GM21390 (cell line): ENCODE measurements around the gene INPP5F.
"Not testable (repeated sequence)": the region's sequence is repeated elsewhere in the genome, so short reads cannot be mapped to it uniquely, and the experiment has no call there.

Experiments
- ATAC-seq: cut with Tn5 transposase; IDR thresholded peaks from one replicate; pipeline ENCODE4 v1.9.1; 2021; ENCODE audit not compliant: unreplicated experiment

Gene INPP5F

DNA sequence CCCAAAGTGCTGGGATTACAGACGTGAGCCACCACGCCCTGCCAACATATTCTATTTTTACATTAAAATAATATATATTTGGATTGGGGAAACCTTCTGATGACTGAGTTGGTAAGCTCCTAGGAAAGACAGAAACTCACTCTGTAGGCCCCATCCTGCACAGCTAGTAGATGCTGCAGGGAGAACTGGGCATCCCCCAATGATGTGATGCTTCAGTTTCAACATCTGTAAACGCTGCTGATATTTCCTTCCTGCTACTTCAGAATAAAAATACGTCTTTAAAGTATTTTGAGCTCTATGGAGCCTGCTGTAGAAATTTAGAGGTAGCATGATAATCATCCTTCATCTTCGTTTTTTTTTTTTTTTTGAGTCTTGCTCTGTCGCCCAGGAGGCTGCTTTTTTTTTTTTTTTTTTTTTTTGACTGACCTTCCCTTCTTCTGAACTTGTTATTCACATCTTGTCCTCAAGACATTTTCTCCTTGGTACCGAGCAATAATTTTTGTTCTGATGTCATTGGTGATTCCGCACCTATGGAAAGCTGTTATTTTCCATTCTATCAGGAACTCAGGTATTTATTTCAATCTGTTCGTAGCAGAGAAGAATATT lies 21.8 kb upstream of the INPP5F start:
- no peak for ATAC-seq

GRCh38 chr10:119705434-119705831 lies 20.4 kb upstream of the INPP5F start:
- peak; percentile 44 for ATAC-seq

DNA sequence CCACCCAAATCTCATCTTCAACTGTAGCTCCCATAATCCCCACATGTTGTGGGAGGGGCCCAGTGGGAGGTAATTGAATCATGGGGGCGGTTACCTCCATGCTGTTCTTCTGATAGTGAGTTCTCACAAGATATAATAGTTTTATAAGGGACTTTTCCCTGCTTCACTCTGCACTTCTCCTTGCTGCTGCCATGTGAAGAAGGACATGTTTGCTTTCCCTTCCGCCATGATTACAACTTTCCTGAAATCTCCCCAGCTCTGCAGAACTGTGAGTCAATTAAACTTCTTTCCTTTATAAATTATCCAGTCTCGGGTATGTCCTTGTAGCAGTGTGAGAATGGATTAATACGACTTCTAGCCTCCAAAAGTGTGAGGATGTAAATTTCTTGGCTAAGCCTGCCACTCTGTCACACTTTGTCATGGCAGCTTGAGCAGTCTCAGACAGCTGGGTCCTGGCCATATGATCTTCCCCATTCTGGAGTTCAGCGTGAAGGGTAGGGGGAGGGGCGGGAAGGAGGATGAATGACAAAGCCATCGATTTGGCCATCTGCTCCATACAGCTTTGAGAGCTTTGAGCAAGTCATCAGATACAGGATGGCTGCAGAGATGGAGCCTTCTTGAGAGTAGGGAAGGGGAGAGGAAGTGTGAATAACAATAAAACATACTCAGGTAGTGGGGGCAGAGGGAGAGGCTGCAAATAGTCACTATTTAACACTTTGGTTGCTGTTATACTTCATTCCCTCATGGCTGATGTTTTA lies 19.1 kb upstream of the INPP5F start:
- ATAC-seq = no peak

- not testable (repeated sequence) for ATAC-seq
Observed at GRCh38 chr10:119707331-119707730, 18.5 kb upstream of the INPP5F start.

- not testable (repeated sequence) for ATAC-seq
Observed at GRCh38 chr10:119710935-119711334, 14.9 kb upstream of the INPP5F start.

GRCh38 chr10:119713744-119714483 lies 11.9 kb upstream of the INPP5F start:
- ATAC-seq = no peak

DNA sequence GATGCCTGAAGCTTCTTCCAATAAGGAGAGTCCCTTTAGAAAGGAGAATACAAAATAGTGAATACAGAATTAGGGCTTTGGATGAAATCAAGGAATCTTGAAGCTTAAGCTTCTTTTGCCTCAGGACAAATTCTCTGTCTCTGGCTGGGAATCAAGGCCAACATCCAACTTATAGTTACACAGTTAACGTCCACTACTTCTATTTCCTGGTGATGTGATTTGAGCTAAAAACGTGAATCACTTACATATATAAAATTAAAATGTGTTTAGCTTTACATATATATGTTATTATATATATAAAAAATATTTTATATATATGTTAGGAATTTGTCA lies 11.4 kb upstream of the INPP5F start:
- no peak for ATAC-seq

DNA sequence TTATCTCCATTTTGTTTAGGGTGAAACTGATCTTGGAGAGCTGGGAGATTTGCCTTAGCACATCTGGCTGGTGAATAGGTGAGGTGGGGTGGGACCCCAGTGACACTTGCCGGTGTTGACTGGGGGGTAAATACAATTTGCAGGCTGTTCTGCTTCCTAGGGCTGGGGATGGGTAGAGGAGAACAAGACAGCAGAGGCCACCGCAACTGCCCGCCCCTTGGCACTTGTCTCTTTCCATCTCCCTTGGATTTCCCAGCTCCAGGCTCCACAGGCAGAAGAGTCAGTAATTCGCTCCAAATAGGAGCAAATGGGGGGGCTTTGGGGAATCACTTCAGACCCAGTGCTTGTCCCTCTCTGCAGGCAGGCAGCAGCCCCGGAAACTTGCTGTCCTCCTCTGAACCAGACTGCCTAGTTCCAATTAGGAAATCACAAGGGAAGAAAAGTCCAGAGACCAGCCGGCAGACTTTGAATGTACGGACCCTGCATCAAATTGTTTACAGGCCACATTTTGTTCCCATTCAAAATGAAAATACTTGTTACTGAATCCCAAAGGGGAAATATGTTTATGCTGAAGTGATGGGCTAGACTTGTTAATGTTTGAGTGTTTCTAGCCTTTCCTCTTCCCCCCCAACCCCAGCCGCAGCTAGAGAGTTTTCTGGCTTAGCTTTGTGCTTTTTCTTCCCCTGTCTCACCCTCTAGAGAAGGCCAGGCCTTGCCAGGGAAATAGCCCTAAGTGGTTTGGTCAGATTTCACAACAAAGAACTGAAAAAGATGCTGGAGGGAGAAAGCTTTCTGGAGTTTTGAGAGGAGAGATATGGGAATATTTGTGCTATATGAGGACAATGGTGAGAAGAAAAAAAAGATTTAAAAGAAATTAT lies 10.0 kb upstream of the INPP5F start:
- no peak for ATAC-seq

- no peak for ATAC-seq
Observed at GRCh38 chr10:119723161-119723560, 2.7 kb upstream of the INPP5F start.

- ATAC-seq = no peak
Observed at GRCh38 chr10:119723624-119724023, 2.2 kb upstream of the INPP5F start.

- no peak for ATAC-seq
Observed at GRCh38 chr10:119724593-119725516, 995 bp upstream of the INPP5F start.

DNA sequence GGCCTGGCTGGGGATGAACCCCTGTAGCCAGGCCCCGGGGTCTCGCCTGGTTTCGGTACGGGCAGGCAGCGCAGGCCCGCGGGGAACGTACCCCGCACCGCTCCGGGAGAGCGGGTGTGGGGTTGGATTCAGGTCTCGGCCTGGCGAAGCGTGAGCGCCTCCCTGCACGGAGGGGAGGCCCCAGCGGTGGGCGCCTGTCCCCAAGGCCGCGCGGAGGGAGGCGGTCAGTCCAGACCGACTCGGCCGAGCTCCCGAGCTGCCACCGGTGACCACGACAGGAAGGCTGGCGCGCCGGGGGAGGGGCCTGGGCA lies 378 bp upstream of the INPP5F start:
- no peak for ATAC-seq

DNA sequence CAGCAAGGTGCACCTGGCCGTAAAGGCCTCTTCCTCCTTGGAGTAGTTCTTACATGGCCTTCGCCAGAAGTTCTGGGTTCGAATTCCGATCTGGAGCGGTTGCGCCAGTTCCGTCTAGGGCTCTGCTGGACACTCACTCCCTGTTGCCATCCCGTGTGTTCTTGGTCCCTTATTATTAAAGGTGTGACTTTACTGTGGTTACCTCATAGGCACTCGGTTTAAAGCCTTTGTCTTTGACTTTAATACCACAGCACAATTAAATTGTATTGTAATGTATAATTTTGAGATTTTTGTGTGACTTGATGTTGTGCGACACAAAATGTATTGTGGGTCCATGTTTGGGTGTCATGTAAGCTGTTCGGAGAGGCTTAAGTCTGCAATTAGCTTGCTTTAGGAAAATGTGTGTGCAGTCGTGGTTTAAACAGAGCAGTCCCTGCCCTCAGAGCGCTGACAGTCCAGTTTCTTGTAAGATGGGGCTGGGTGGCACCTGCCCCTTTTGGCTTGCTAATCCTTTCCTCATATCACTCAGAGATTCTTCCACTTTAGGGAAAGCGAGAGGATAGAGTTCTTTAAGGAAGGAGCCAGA lies 919 bp downstream of the INPP5F start:
- ATAC-seq = no peak

DNA sequence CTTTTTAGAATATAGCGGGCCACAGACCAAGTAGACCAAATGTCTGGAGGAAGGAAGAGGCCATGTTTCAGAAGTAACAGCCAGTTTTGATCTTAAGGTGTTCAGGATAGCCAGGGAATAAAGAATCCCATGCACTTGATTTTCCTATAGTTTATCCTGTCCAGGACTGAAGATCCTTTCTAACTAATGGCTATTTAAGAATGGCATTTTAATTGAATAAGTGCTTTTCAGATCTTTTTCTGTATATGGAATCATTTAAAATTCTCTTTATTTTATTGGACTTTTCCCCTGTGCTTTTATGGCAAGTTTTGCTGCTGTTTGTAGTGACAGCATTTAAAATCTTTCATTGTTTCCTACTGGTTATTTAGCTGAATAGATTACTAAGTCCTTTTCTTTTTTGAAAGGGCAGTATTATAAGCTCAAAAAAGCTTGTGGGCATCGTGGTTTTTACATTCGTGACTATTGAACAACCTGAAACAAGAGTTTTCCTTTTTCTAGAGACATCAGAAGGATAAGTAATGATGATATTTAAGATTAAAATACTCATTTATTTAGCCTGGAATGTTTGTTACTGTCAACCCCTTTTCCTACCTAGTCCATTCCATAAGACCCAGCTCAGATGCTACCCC lies 2.4 kb downstream of the INPP5F start:
- no peak for ATAC-seq

DNA sequence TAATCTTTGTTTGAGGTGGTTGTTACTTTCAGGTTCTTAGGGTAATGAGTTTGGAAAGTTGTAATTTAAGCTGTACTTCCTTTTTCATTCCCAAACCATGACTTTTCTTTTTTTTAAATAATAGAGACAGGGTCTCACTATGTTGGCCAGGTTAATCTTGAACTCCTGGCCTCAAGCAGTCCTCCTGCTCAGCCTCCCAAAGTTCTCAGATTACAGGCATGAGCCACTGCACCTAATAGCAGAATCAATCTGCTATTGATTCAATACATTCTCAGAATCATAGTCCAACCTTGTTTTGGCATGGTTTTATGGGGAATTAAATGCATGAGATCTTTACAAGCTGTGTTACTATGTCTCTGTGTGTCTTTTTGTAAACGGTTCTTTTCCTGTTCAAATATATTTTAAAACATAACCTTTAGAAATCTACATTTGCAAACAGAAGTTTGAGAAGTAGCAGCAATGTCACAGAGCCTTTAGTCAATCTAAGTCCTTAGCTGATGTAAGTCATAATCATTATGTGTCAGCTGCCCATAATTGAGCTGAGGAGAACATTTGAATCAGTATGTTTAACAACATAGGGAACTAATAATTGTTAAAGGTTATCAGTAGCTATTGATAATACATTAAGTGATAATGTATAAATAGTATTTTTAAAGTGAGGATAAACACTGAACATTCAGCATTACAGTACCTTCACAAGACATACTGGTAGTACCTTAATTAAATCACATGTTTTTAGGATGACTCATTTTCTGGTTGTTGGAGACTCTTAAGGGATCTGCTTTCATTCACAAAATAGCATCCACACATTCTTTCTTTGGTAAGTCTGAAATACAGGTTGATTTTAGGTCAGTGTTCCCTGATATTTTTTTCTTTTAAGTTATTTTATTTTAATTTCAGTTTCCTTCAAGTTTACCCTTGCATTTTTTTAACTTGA lies 8.8 kb downstream of the INPP5F start:
- no peak for ATAC-seq

DNA sequence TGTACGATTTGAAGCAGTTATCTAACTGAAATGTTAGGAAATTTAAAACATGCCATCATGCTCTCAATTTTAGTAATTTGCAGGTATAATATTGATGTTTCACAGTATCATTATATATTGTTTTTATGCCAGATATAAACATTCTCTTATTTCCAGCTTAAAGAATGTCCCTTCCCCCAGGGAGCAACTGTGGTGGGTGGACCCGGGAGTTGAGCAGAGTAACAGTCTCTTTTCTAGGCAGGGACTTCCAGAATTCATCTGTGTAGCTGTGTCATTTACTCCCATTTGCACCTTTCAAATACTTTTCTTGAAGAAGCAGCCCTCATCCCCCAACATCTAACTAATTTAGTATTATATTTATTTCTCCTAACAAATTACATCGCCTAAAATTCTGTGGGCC lies 9.6 kb downstream of the INPP5F start:
- no peak for ATAC-seq

- ATAC-seq = no peak
Observed at GRCh38 chr10:119736220-119736619, 10.4 kb downstream of the INPP5F start.

GRCh38 chr10:119737039-119737663 lies 11.3 kb downstream of the INPP5F start:
- ATAC-seq = no peak
